Type B pancreatic cell (in vitro differentiated cells): ENCODE measurements around the gene ADGRV1. TPM values are rescaled to one million over a fixed set of nuclear protein-coding genes. Genes with fewer than 3 reads are reported as not detected.
"Not testable (repeated sequence)": the region's sequence is repeated elsewhere in the genome, so short reads cannot be mapped to it uniquely, and the experiment has no call there.

Source experiments
- DNase-seq: peaks from one replicate; pipeline ENCODE4 v3.0.0; 2021; ENCODE audit warnings: mixed read lengths; ENCODE audit not compliant: unreplicated experiment; ENCODE audit errors: extremely low spot score
- H3K27ac Mint-ChIP-seq: 2 replicates; pipeline ENCODE4 v1.8.0; 2021; ENCODE audit warnings: mild to moderate bottlenecking, mixed read lengths
- H3K27me3 Mint-ChIP-seq: 2 replicates; pipeline ENCODE4 v1.8.0; 2021; ENCODE audit warnings: mixed read lengths
- H3K36me3 Mint-ChIP-seq: 2 replicates; pipeline ENCODE4 v1.8.0; 2021; ENCODE audit warnings: mixed read lengths
- H3K4me1 Mint-ChIP-seq: one replicate; pipeline ENCODE4 v1.8.0; 2021; ENCODE audit warnings: mixed read lengths; ENCODE audit not compliant: unreplicated experiment
- H3K4me3 Mint-ChIP-seq: 2 replicates; pipeline ENCODE4 v1.8.0; 2021; ENCODE audit warnings: mild to moderate bottlenecking, mixed read lengths
- H3K9me3 Mint-ChIP-seq: 2 replicates; pipeline ENCODE4 v1.8.0; 2021; ENCODE audit warnings: mixed read lengths
- CTCF ChIP-seq: fragments of 200-600 bp; sonication (generic); conservative IDR thresholded peaks from 2 replicates; pipeline ENCODE4 v1.5.0; 2021; ENCODE audit warnings: antibody characterized with exemption, mild to moderate bottlenecking
- total RNA-seq: library from RNA; stranded (reverse); gene quantifications from 2 replicates; pipeline ENCODE4 v1.2.1, GENCODE V29; 2021; ENCODE audit warnings: low replicate concordance

ADGRV1 gene
- total RNA-seq, 1 donor from 2014 or later = 29.5 TPM

- no peak for DNase-seq
- Mint-ChIP-seq H3K27me3 (no peaks in the 10 kb centered on the region), H3K9me3 (no peaks in the 10 kb centered on the region), H3K27ac (no peak overlapping the region), H3K36me3 (no peaks in the 10 kb centered on the region), H3K4me3 (no peak overlapping the region), H3K4me1 (no peaks in the 10 kb centered on the region)
- TF ChIP-seq CTCF = no peak
Measured at GRCh38 chr5:90959262-90959661, 400.7 kb downstream of the ADGRV1 start.

GRCh38 chr5:90962481-90962880 lies 403.9 kb downstream of the ADGRV1 start:
- H3K27me3 Mint-ChIP-seq = no peaks in the 10 kb centered on the region
- no peak overlapping the region for H3K27ac Mint-ChIP-seq
- TF ChIP-seq CTCF = no peak
- H3K4me3 Mint-ChIP-seq = no peak overlapping the region
- peaks cover 2% of the 10 kb centered on the region for H3K4me1 Mint-ChIP-seq
- H3K36me3 Mint-ChIP-seq = peaks cover 3% of the 10 kb centered on the region
- DNase-seq = no peak
- H3K9me3 Mint-ChIP-seq = no peaks in the 10 kb centered on the region

GRCh38 chr5:90965110-90965685 lies 406.6 kb downstream of the ADGRV1 start:
- no peaks in the 10 kb centered on the region for H3K27me3 Mint-ChIP-seq
- peaks cover 8% of the 10 kb centered on the region for H3K4me1 Mint-ChIP-seq
- no peak overlapping the region for H3K4me3 Mint-ChIP-seq
- no peak for DNase-seq
- TF ChIP-seq CTCF = no peak
- no peak overlapping the region for H3K27ac Mint-ChIP-seq
- H3K36me3 Mint-ChIP-seq = peaks cover 7% of the 10 kb centered on the region
- no peaks in the 10 kb centered on the region for H3K9me3 Mint-ChIP-seq

GRCh38 chr5:90967443-90967842 lies 408.8 kb downstream of the ADGRV1 start:
- H3K4me1 Mint-ChIP-seq = peaks cover 8% of the 10 kb centered on the region
- no peak for TF ChIP-seq CTCF
- no peak for DNase-seq
- H3K27ac Mint-ChIP-seq = no peak overlapping the region
- no peaks in the 10 kb centered on the region for H3K27me3 Mint-ChIP-seq
- H3K36me3 Mint-ChIP-seq = peaks cover 10% of the 10 kb centered on the region
- no peaks in the 10 kb centered on the region for H3K9me3 Mint-ChIP-seq
- H3K4me3 Mint-ChIP-seq = no peak overlapping the region

GRCh38 chr5:90967851-90968250 lies 409.3 kb downstream of the ADGRV1 start:
- Mint-ChIP-seq H3K36me3 (peaks cover 10% of the 10 kb centered on the region), H3K9me3 (no peaks in the 10 kb centered on the region), H3K27ac (no peak overlapping the region), H3K27me3 (no peaks in the 10 kb centered on the region), H3K4me1 (peaks cover 8% of the 10 kb centered on the region), H3K4me3 (no peak overlapping the region)
- no peak for DNase-seq
- TF ChIP-seq CTCF = no peak

GRCh38 chr5:90968319-90968718 lies 409.7 kb downstream of the ADGRV1 start:
- no peak for TF ChIP-seq CTCF
- Mint-ChIP-seq H3K4me3 (no peak overlapping the region), H3K9me3 (no peaks in the 10 kb centered on the region), H3K4me1 (peaks cover 8% of the 10 kb centered on the region), H3K27me3 (no peaks in the 10 kb centered on the region), H3K36me3 (peaks cover 10% of the 10 kb centered on the region), H3K27ac (no peak overlapping the region)
- DNase-seq = no peak

- H3K36me3 Mint-ChIP-seq = peaks cover 10% of the 10 kb centered on the region
- H3K27ac Mint-ChIP-seq, DNase-seq, H3K27me3 Mint-ChIP-seq, H3K9me3 Mint-ChIP-seq, H3K4me1 Mint-ChIP-seq, H3K4me3 Mint-ChIP-seq: not testable (repeated sequence)
Measured at GRCh38 chr5:90969945-90970344, 411.3 kb downstream of the ADGRV1 start.
